ENCODE measurements around the gene ARHGAP31.

- TF ChIP-seq CTCF (IDR thresholded peaks at IDR 0.05; ENCODE audit: low read depth, low read length) (no peak), EZH2phosphoT487 (IDR thresholded peaks at IDR 0.05; ENCODE audit: low read depth) (no peak)
These were observed 39.8 kb downstream of the ARHGAP31 start for GRCh38 chr3:119333773-119334509.
